ENCODE results near the gene AMZ1.

The AMZ1 gene

GRCh38 chr7:2757361-2757903 is 69.4 kb downstream of the AMZ1 start:
- DNase-seq: no peak

GRCh38 chr7:2757904-2758672 is 70.1 kb downstream of the AMZ1 start:
- DNase-seq: peak; percentile 23

- no peak for DNase-seq
Observed at GRCh38 chr7:2758673-2759616, 70.9 kb downstream of the AMZ1 start.

GRCh38 chr7:2759736-2760097 is 71.7 kb downstream of the AMZ1 start:
- peak; percentile 79 for DNase-seq

- peak; percentile 82 for DNase-seq
Observed at GRCh38 chr7:2760098-2760889, 72.3 kb downstream of the AMZ1 start.

- DNase-seq: no peak
Observed at GRCh38 chr7:2761131-2761624, 73.2 kb downstream of the AMZ1 start.

GRCh38 chr7:2761801-2762497 is 73.9 kb downstream of the AMZ1 start:
- DNase-seq: no peak

- DNase-seq: no peak
Observed at GRCh38 chr7:2763597-2763996, 75.6 kb downstream of the AMZ1 start.

- no peak for DNase-seq
Observed at GRCh38 chr7:2764621-2765020, 76.6 kb downstream of the AMZ1 start.

Measured in NCI-H146 (cell line).